NB4 (cell line): ENCODE results near the gene TSEN54.

ENCODE experiments used
- DNase-seq: peaks from one replicate; pipeline ENCODE4 v3.0.0; 2010; ENCODE audit warnings: low read depth
- H3K4me3 ChIP-seq: one replicate; pipeline ENCODE4 v1.5.1; 2011; ENCODE audit warnings: mild to moderate bottlenecking, low read depth, low read length, moderate library complexity
- CTCF ChIP-seq: IDR thresholded peaks from one replicate; pipeline ENCODE4 v1.5.1; 2012; ENCODE audit warnings: low read depth, low read length
- MAX ChIP-seq: IDR thresholded peaks from 2 replicates; pipeline ENCODE4 v1.6.1; 2011; ENCODE audit warnings: low read depth, low read length
- MYC ChIP-seq: IDR thresholded peaks from 2 replicates; pipeline ENCODE4 v1.6.1; 2011; ENCODE audit warnings: low read depth, low read length
- POLR2A ChIP-seq: IDR thresholded peaks from 2 replicates; pipeline ENCODE4 v1.6.1; 2011; ENCODE audit warnings: mild to moderate bottlenecking; ENCODE audit not compliant: insufficient read length; ENCODE audit errors: extremely low read depth

Gene TSEN54

GRCh38 chr17:75516255-75516618, at the start of gene TSEN54:
Gene TSEN54 (plus strand): TSS chr17:75516528. CDS start chr17:75516561, 33 bp downstream.
- peak; percentile 11 for TF ChIP-seq MYC
- TF ChIP-seq CTCF, result no peak
- DNase-seq, result peak; percentile 90

GRCh38 chr17:75468291-75468754, 48.0 kb upstream of the TSEN54 start:
- TF ChIP-seq MYC (no peak), CTCF (no peak), POLR2A (no peak), MAX (no peak)
- DNase-seq, result no peak
- no peak overlapping the region for H3K4me3 ChIP-seq

More at GRCh38 chr17:75516255-75516618, at the start of gene TSEN54:
- peak within 1 kb of the TSS; percentile 59 for H3K4me3 ChIP-seq

GRCh38 chr17:75468779-75469373, 47.5 kb upstream of the TSEN54 start:
- TF ChIP-seq MAX, result no peak
- no peak for TF ChIP-seq POLR2A
- no peak for TF ChIP-seq CTCF
- no peak for TF ChIP-seq MYC
- DNase-seq, result no peak
- H3K4me3 ChIP-seq, result no peak overlapping the region

GRCh38 chr17:75471207-75471606, 45.1 kb upstream of the TSEN54 start:
- DNase-seq, result no peak
- TF ChIP-seq CTCF, result no peak
- no peak for TF ChIP-seq POLR2A
- no peak for TF ChIP-seq MYC
- TF ChIP-seq MAX, result no peak
- no peak overlapping the region for H3K4me3 ChIP-seq

- DNase-seq, result no peak
- no peak for TF ChIP-seq MYC
- TF ChIP-seq CTCF, result no peak
- no peak for TF ChIP-seq POLR2A
- no peak for TF ChIP-seq MAX
- H3K4me3 ChIP-seq, result no peak overlapping the region
Measured at GRCh38 chr17:75472119-75472518, 44.2 kb upstream of the TSEN54 start.

GRCh38 chr17:75473246-75473645, 43.1 kb upstream of the TSEN54 start:
- TF ChIP-seq CTCF (no peak), MAX (no peak), MYC (no peak), POLR2A (no peak)
- DNase-seq, result peak; percentile 77
- H3K4me3 ChIP-seq, result no peak overlapping the region
